ENCODE data around the gene EXOC6B. TPM values are rescaled to one million over a fixed set of nuclear protein-coding genes. Genes with fewer than 3 reads are reported as not detected.

Gene EXOC6B
- total RNA-seq, 1 donor from 2014 or later = 16.9 TPM

DNA sequence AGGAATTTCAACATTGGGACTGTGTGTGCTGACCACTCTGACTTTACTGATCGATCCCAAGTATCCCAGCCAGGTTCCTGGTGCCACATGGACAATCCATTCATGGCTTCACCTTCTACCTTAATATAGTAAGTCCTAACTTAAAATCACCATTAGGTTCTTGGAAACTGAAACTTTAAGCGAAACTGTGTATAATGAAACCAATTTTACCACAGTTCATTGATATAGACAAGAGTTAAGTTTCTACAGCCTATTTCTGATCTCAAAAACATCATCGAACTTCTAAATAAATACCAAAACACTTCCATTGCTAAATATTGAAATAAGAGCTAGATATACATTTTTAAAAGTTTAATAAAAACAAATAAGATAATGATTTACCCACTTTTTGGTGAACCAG lies 4.4 kb upstream of the EXOC6B start:
- intact Hi-C loops (cut with micrococcal nuclease) = loop anchor here (2.0 kb wide), 1 partner anchor 31 kb away; no protein-coding TSS in a partner anchor

DNA sequence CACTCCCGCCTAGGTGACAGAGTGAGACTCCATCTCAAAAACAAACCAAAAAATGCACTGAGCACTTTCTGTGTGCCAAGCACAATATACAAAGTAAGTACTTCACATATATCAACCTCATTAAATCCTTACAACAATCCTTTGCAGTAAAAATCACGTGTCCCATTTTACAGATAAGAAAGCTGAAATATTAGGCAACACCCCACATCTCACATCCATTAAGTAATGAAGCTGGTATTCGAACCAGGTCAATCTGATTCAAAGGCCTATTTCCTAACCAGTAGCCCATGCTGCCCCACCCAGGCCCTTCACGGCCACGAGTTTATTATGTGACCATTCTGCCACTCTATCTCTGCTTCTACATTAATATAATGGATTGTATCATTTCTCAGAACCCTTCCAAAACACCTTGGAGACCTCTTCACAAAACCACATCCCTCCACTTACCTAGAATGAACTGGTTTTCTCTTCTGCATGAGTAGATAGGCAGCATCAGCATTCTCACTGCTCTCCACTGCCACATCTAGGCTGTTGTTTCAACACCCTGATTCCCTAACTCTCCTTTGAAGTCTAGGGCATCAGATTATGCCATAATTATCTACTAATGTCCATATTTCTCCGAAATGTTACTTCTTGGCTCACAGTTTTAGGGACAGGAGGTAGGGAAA lies 3.1 kb upstream of the EXOC6B start:
- intact Hi-C loops (cut with micrococcal nuclease) = loop anchor here (5.0 to 10.0 kb wide), 2 partner anchors 52 to 406 kb away; partner anchors contain the start of genes CCT7 and PRADC1

DNA sequence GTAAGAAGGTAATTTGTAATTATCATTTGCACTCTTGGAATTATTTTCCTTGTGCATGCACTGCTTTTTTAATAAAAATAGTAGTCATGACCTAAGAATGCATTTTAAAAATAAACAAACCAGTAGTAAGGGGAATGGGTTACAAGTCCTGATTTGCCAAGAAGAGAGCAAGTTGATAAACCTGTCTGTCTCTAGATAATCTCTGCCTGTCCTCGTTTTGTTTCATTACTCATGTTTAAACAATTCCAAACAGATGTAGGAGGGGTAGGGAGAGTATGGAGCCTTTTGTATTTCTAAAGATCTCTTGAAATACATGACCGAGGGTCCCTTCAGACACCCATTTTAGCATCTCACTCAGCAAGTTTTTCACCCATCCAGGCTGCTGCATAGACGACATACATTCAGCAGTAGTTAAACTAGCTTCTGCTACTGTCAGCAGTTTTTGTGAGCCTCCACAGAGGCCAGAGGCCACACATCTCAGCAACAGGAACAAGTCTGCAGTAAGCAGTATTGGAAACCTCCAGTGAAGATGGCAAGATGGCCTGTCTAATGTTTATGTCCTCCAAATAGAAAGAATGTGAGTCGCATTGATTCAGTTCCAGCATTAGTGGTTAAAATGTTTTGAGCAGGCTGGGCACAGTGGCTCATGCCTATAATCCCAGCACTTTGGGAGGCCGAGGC lies 2.3 kb upstream of the EXOC6B start:
- intact Hi-C loops (cut with micrococcal nuclease) = loop anchor here (2.0 to 10.0 kb wide), 3 partner anchors 51 to 407 kb away; partner anchors contain the start of genes CCT7, PRADC1 and SFXN5

DNA sequence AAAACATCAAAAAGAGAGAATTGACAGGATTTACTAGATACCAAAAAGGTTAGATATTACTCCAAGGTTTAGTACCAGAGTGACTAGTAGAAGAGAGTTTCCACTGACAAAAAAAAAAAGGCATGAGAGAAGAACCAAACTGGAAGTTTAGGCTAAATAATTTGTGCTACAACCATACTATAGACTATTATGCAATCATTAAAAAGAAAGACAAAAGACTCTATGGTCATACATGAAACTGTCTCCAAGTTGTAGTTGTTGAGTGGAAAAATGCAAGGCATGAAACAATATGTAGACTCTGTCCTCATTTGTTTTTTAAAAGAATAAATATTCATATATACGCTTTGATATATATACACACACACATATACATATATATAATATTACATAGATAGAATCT lies 1.7 kb upstream of the EXOC6B start:
- intact Hi-C loops (cut with micrococcal nuclease) = loop anchor here (2.0 to 10.0 kb wide), 3 partner anchors 50 to 407 kb away; partner anchors contain the start of genes CCT7, PRADC1 and SFXN5

GRCh38 chr2:72826156-72826477 lies 284 bp upstream of the EXOC6B start:
- intact Hi-C loops (cut with micrococcal nuclease) = loop anchor here (2.0 to 10.0 kb wide), 3 partner anchors 49 to 409 kb away; partner anchors contain the start of genes CCT7, PRADC1 and SFXN5

- intact Hi-C loops (cut with micrococcal nuclease) = loop anchor here (2.0 to 10.0 kb wide), 2 partner anchors 34 to 410 kb away; partner anchors contain the start of genes CCT7 and PRADC1
Measured at GRCh38 chr2:72824224-72824842, 1.5 kb downstream of the EXOC6B start.

GRCh38 chr2:72822794-72823193 lies 3.0 kb downstream of the EXOC6B start:
- intact Hi-C loops (cut with micrococcal nuclease) = loop anchor here (10.0 kb wide), 1 partner anchor 412 kb away; the partner anchor contains the start of genes CCT7 and PRADC1

- intact Hi-C loops (cut with micrococcal nuclease) = loop anchor here (10.0 kb wide), 1 partner anchor 413 kb away; the partner anchor contains the start of genes CCT7 and PRADC1
Measured at GRCh38 chr2:72821983-72822382, 3.9 kb downstream of the EXOC6B start.

DNA sequence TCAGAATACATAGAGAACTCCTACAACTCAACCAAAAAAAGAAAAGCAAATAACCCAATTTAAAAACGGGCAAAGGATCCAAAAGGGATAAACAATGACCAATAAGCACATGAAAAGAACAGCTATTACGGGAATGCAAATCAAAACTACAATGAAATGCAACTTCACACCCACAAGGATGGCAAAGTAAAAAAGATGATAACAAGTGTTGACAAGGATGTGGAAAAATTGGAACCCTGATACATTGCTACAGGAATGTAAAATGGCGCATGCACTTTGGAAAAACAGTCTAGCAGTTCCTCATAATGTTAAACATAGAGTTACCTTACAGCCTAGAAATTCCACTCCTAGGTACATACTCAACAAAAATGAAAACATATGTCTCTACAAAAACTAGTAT lies 4.7 kb downstream of the EXOC6B start:
- intact Hi-C loops (cut with micrococcal nuclease) = loop anchor here (10.0 kb wide), 1 partner anchor 414 kb away; the partner anchor contains the start of genes CCT7 and PRADC1

- intact Hi-C loops (cut with micrococcal nuclease) = no loop called here
Measured at GRCh38 chr2:72819501-72819900, 6.3 kb downstream of the EXOC6B start.

- intact Hi-C loops (cut with micrococcal nuclease) = no loop called here
Measured at GRCh38 chr2:72815655-72816278, 10.1 kb downstream of the EXOC6B start.

DNA sequence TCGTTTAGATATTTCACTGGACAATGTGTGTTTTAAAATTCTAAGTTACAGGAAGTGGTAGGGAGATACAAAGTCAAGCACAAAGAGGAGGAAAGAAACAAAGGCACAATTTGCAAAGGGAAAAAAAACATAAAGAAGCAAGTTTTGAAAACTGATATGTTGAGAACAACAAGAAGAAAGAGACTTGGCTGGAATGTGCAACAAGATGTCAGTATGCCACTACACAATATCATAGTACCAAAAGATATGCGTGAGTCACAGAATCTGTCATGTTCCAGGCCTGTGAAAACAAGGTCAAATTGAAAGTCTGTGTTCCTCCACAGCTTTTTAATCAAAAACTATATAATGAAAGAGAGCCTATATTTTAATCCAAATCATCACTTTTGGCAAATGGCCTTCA lies 12.0 kb downstream of the EXOC6B start:
- intact Hi-C loops (cut with micrococcal nuclease) = no loop called here

DNA sequence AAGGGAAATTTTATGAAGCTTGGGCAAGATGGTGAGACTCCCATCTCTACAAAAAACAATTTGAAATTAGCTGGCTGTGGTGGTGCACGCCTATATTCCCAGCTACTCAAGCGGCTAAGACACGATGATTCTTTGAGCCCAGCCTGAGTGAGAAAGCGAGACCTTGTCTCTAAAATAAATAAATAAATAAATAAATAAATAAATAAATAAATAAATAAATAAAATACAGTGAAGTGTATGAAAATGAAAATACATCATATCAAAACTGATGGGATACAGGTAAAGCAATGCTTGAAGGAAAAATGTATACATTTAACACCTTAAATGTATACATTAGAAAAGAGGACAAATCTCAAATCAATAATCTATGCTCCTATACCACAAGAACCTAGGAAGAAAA lies 15.7 kb downstream of the EXOC6B start:
- intact Hi-C loops (cut with micrococcal nuclease) = no loop called here

- intact Hi-C loops (cut with micrococcal nuclease) = no loop called here
Measured at GRCh38 chr2:72809095-72809494, 16.7 kb downstream of the EXOC6B start.

- intact Hi-C loops (cut with micrococcal nuclease) = no loop called here
Measured at GRCh38 chr2:72806280-72806945, 19.4 kb downstream of the EXOC6B start.

DNA sequence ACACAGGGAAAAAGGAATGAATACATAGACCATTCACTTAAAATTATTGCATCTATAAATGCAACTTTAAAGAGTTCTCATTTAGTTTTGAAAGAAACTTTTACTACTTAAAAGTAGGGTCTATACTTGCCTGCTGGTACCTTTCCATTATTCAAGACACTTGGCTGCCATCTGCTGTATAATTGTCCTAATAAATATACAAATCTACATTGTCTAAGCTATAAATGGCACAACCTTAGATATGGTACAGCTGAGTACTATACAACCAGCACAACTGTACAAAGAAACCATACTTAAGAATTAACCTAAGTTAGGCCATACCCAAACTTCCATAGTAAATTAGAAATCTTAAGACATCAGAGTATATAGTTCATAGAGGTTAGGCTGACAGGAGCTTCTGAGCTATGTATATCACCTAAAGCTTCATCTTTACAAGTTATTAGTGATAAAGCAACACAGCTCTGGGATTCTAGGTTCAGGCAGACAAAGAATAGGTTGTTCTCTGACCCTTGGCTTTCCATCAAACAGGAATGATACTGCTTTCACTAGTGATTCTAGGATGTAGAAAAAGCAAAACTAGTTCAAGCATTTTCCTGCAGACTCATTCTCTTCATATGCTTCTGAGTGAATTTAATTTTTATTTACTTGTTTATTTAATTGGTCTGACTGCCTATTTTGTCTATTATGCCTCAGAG lies 22.1 kb downstream of the EXOC6B start:
- intact Hi-C loops (cut with micrococcal nuclease) = no loop called here

GRCh38 chr2:72803151-72803550 lies 22.7 kb downstream of the EXOC6B start:
- intact Hi-C loops (cut with micrococcal nuclease) = no loop called here

GRCh38 chr2:72800492-72800891 lies 25.3 kb downstream of the EXOC6B start:
- intact Hi-C loops (cut with micrococcal nuclease) = no loop called here

DNA sequence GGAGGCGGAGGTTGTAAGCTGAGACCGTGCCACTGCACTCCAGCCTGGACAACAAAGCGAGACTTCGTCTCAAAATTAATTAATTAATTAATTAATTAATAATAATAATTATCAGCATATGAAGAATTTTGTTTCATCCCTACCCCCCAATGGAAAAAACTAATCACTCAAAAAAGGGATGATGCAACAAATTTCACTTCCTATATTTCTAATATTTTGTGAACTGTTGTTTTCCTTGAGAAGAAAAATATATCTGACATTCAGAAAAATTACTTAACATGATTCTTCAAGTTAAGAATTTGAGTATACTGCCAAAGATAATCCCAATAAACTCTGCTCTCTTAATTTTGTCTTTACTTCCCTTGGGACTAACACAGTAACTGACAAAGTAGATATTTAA lies 28.1 kb downstream of the EXOC6B start:
- intact Hi-C loops (cut with micrococcal nuclease) = no loop called here

GRCh38 chr2:72796766-72797165 lies 29.1 kb downstream of the EXOC6B start:
- intact Hi-C loops (cut with micrococcal nuclease) = no loop called here
